Measurements from ENCODE around the gene SNRNP200. TPM values are rescaled to one million over a fixed set of nuclear protein-coding genes. Genes with fewer than 3 reads are reported as not detected.

Gene SNRNP200
- total and polyA plus RNA-seq, 2 donors from 2014 or later = 46.7 to 118 TPM

DNA sequence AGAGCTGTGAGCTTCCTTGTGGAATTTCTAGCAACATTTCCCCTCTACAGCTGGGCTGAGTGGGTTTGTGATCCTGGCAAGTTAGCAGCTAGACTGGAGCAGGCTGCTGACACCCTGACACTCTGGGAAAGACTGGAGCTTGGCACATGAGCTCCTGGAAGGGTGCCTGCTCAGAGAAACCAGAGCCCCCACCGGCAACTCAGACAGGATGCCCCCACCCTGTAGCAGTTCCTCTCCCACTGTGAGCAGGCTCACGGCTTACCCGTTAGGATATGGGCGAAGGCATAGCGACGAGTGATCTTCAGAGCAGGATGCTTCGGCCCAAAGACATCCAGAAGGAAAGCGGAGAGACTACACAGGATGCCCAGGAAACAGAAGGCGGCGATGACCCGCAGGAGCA lies 50.8 kb downstream of the SNRNP200 start:
- H3K27ac ChIP-seq (ENCODE audit: low read depth in 2 of 2, low read length in 2 of 2) = peak overlapping the region in 1 of 2 donors; percentile 10
- H3K4me3 ChIP-seq (ENCODE audit: low read length in 3 of 3) = no peak overlapping the region
- FAIRE-seq (no peak), DNase-seq (peak in 1 of 5 donors; percentile 56)
- TF ChIP-seq, protein P1, sequence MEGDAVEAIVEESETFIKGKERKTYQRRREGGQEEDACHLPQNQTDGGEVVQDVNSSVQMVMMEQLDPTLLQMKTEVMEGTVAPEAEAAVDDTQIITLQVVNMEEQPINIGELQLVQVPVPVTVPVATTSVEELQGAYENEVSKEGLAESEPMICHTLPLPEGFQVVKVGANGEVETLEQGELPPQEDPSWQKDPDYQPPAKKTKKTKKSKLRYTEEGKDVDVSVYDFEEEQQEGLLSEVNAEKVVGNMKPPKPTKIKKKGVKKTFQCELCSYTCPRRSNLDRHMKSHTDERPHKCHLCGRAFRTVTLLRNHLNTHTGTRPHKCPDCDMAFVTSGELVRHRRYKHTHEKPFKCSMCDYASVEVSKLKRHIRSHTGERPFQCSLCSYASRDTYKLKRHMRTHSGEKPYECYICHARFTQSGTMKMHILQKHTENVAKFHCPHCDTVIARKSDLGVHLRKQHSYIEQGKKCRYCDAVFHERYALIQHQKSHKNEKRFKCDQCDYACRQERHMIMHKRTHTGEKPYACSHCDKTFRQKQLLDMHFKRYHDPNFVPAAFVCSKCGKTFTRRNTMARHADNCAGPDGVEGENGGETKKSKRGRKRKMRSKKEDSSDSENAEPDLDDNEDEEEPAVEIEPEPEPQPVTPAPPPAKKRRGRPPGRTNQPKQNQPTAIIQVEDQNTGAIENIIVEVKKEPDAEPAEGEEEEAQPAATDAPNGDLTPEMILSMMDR (IDR thresholded peaks at IDR 0.05; ENCODE audit: borderline replicate concordance, extremely low read depth, insufficient read depth) = no peak
- H3K36me3 ChIP-seq (ENCODE audit: control insufficient read depth in 2 of 3, insufficient read depth in 3 of 3, low read length in 3 of 3) = peaks cover 3 to 34% (median 29%) of the 10 kb centered on the region in 3 donors
- no peak overlapping the region for H3K9ac ChIP-seq (ENCODE audit: low read length in 3 of 3)
- H3K27me3 ChIP-seq (ENCODE audit: control insufficient read depth, insufficient read depth, low read length) = no peaks in the 10 kb centered on the region
- intact Hi-C loops (cut with DNase I) = no loop called here
- H3K4me1 ChIP-seq (ENCODE audit: control insufficient read depth in 2 of 3, insufficient read depth in 2 of 3, low read depth in 1 of 3, low read length in 3 of 3) = peaks cover 3 to 53% (median 36%) of the 10 kb centered on the region in 3 donors
- H3K9me3 ChIP-seq (ENCODE audit: control insufficient read depth in 2 of 3, insufficient read depth in 1 of 3, low read length in 3 of 3) = no peaks in the 10 kb centered on the region

DNA sequence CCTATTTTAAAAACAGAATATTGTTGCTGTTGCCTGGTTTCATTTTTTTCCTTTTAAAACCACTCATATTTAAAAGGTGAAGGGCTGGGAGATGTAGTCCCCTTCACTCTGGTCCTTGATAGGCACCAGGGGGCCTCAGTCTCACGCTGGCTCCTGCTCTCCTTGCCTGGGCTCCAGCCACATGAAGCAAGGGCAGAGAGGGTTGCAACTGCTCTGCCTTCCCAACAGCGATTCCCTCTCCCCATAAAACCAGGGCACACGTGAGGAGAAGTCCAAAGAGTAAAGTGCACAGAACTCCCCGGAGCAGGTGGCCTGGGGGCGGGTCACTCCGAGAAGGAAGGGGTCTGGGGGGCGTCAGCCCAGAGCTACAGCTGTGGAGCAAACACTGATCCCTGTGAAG lies 52.3 kb downstream of the SNRNP200 start:
- H3K4me1 ChIP-seq (ENCODE audit: control insufficient read depth in 2 of 3, insufficient read depth in 2 of 3, low read depth in 1 of 3, low read length in 3 of 3) = peaks cover 3 to 38% (median 20%) of the 10 kb centered on the region in 3 donors
- intact Hi-C loops (cut with DNase I) = no loop called here

DNA sequence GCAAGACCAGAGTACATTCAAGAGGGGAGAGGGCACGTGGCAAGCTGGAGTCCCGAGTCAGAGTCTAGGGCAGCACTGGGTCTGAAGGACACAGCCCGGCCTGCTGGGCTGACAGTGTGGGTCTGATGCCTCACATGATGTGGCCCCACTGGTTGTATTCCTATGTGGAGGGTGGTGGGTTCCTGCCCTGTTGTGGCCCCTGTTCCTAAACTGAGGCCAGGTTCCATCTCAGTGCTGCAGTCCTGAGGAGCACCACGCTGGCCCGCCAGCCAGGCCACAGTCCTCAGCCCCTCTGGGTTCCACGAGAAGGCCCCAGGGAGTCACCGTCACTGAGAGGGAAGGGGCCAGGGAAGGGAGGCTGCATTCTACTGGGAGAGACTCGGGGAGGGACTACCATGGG lies 52.8 kb downstream of the SNRNP200 start:
- Histone ChIP-seq H3K4me1 (ENCODE audit: control insufficient read depth in 2 of 3, insufficient read depth in 2 of 3, low read depth in 1 of 3, low read length in 3 of 3) (peaks cover 3 to 34% (median 15%) of the 10 kb centered on the region in 3 donors), H3K9ac (ENCODE audit: low read length in 3 of 3) (peak overlapping the region in 1 of 3 donors; percentile 36), H3K27me3 (ENCODE audit: control insufficient read depth, insufficient read depth, low read length) (no peaks in the 10 kb centered on the region), H3K36me3 (ENCODE audit: control insufficient read depth in 2 of 3, insufficient read depth in 3 of 3, low read length in 3 of 3) (peaks cover 3 to 29% (median 27%) of the 10 kb centered on the region in 3 donors), H3K9me3 (ENCODE audit: control insufficient read depth in 2 of 3, insufficient read depth in 1 of 3, low read length in 3 of 3) (no peaks in the 10 kb centered on the region), H3K27ac (ENCODE audit: low read depth in 2 of 2, low read length in 2 of 2) (peak overlapping the region; percentile 61 to 66), H3K4me3 (ENCODE audit: low read length in 3 of 3) (no peak overlapping the region)
- DNase-seq (peak in 1 of 5 donors; percentile 56), FAIRE-seq (no peak)
- TF ChIP-seq, protein P1 (IDR thresholded peaks at IDR 0.05; ENCODE audit: borderline replicate concordance, extremely low read depth, insufficient read depth) = no peak
- intact Hi-C loops (cut with DNase I) = no loop called here

More for the DNA sequence above, 52.3 kb downstream of the SNRNP200 start:
- Histone ChIP-seq H3K27me3 (ENCODE audit: control insufficient read depth, insufficient read depth, low read length) (no peaks in the 10 kb centered on the region), H3K36me3 (ENCODE audit: control insufficient read depth in 2 of 3, insufficient read depth in 3 of 3, low read length in 3 of 3) (peaks cover 3 to 29% (median 27%) of the 10 kb centered on the region in 3 donors), H3K9ac (ENCODE audit: low read length in 3 of 3) (no peak overlapping the region), H3K27ac (ENCODE audit: low read depth in 2 of 2, low read length in 2 of 2) (peak overlapping the region in 1 of 2 donors; percentile 61), H3K9me3 (ENCODE audit: control insufficient read depth in 2 of 3, insufficient read depth in 1 of 3, low read length in 3 of 3) (no peaks in the 10 kb centered on the region), H3K4me3 (ENCODE audit: low read length in 3 of 3) (no peak overlapping the region)
- TF ChIP-seq, protein P1 (IDR thresholded peaks at IDR 0.05; ENCODE audit: borderline replicate concordance, extremely low read depth, insufficient read depth) = peak; percentile 16
- FAIRE-seq = no peak
- DNase-seq = peak in 1 of 5 donors; percentile 28

Data from kidney (tissue), 14 donors.